Natural killer cell (primary cell): ENCODE data around the gene SIGLEC1. TPM values are rescaled to one million over a fixed set of nuclear protein-coding genes. Genes with fewer than 3 reads are reported as not detected.

ENCODE experiments used
- ATAC-seq, 3 donors: fragments of 150-1000 bp in 2 of 3; fragments of 200-7000 bp in 1 of 3; cut with Tn5 transposase; 1 replicate in 1 of 3; 2 replicates in 2 of 3; pipeline ENCODE4 v1.10.0; 2021; ENCODE audit warnings: mild to moderate bottlenecking in 2 of 3, moderate library complexity in 2 of 3
- DNase-seq, 2 donors: peaks; one replicate each; pipeline versions ENCODE4 v3.0.0 to v3.0.0-alpha.2; 2013 to 2021; ENCODE audit warnings: mixed read lengths in 1 of 2
- H3K27ac ChIP-seq: one replicate; pipeline ENCODE4 v1.5.1; 2013; ENCODE audit warnings: mild to moderate bottlenecking, low read length
- H3K27me3 ChIP-seq: one replicate; pipeline ENCODE4 v1.6.1; 2013; ENCODE audit warnings: low read length; ENCODE audit not compliant: control insufficient read depth, insufficient read depth
- H3K36me3 ChIP-seq: one replicate; pipeline ENCODE4 v1.6.1; 2013; ENCODE audit warnings: low read length; ENCODE audit not compliant: control insufficient read depth, insufficient read depth
- H3K4me1 ChIP-seq: one replicate; pipeline ENCODE4 v1.6.1; 2013; ENCODE audit warnings: low read length; ENCODE audit not compliant: control insufficient read depth, insufficient read depth
- H3K4me3 ChIP-seq: one replicate; pipeline ENCODE4 v1.5.1; 2013; ENCODE audit warnings: low read length
- H3K9me3 ChIP-seq: one replicate; pipeline ENCODE4 v1.6.1; 2013; ENCODE audit warnings: low read length; ENCODE audit not compliant: control insufficient read depth, insufficient read depth
- H3K27ac Mint-ChIP-seq, 2 donors: one replicate each; pipeline ENCODE4 v1.8.0; 2022; ENCODE audit warnings: mild to moderate bottlenecking in 2 of 2, mixed read lengths in 2 of 2, moderate library complexity in 1 of 2
- H3K27me3 Mint-ChIP-seq, 2 donors: one replicate each; pipeline ENCODE4 v1.8.0; 2022; ENCODE audit warnings: low read depth in 2 of 2, mixed read lengths in 2 of 2
- H3K36me3 Mint-ChIP-seq: one replicate; pipeline ENCODE4 v1.8.0; 2022; ENCODE audit warnings: mixed read lengths
- H3K4me1 Mint-ChIP-seq, 2 donors: one replicate each; pipeline ENCODE4 v1.8.0; 2022; ENCODE audit warnings: mixed read lengths in 2 of 2
- H3K4me3 Mint-ChIP-seq: one replicate; pipeline ENCODE4 v1.8.0; 2022; ENCODE audit warnings: mild to moderate bottlenecking, moderate library complexity, mixed read lengths
- H3K9me3 Mint-ChIP-seq, 2 donors: one replicate each; pipeline ENCODE4 v1.8.0; 2022; ENCODE audit warnings: mixed read lengths in 2 of 2
- WGBS: methylation state at CpG from one replicate; pipeline ENCODE4 v1.1.7; 2013; ENCODE audit warnings: missing lambda C conversion rate; ENCODE audit not compliant: insufficient coverage; 5-methylcytosine and 5-hydroxymethylcytosine counted together
- intact Hi-C: fragments of 100-400 bp; cut with micrococcal nuclease; formaldehyde crosslinking; loops from one replicate; pipeline ENCODE4 v1.14.2; 2022
- total RNA-seq, 4 donors: library from RNA; stranded (reverse); fragments of 120-200 nt in 1 of 4; gene quantifications; one replicate each; pipeline versions ENCODE4 v1.2.3 to v1.2.4, GENCODE V29; 2013 to 2022
- TF ChIP-seq, protein P1 (sequence below): fragments of 200-600 bp; IDR thresholded peaks from one replicate; pipeline ENCODE4 v1.8.0; 2022; ENCODE audit warnings: antibody characterized with exemption

SIGLEC1 gene
- total RNA-seq, 3 donors from 2014 or later (not counting 1 experiment from before 2014, with no cell fraction given) = 0.09 to 0.36 (median 0.30) TPM

DNA sequence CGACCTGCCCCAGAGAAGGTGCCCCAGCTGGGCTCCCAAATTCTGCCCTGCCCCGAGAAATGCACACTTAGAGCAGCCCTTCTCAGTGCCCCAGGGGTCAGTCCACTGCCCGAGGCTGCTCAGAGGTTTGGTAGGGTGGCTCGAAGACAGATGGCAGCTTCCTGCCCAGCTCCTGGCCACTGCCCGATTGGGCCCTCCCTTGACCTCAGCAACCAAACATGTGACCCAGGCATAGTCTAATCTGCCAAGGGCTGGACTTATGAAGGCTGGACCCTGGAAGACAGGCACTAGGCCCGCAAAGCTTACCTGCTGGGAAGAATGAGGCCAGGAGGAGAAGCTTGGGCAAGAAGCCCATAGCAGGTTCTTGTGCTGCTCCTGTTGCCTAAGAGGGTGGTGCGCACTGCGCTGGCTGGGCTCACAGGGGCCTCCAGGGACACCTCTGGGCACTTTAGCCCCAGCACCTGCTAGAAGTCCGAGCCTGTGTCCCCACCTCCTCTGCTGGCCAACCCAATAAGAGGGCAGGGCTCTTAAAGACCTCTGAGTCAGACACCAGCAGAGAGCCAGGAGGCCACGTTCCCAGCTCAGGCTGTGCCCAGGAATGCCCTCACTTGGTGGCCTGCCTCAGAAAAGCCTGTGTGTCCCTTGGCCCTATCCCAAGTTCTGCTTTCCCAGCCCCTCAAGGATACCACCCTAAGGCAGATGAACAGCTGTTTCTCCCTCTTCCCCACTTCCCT is 5.5 kb downstream of the SIGLEC1 start:
- TF ChIP-seq, protein P1, sequence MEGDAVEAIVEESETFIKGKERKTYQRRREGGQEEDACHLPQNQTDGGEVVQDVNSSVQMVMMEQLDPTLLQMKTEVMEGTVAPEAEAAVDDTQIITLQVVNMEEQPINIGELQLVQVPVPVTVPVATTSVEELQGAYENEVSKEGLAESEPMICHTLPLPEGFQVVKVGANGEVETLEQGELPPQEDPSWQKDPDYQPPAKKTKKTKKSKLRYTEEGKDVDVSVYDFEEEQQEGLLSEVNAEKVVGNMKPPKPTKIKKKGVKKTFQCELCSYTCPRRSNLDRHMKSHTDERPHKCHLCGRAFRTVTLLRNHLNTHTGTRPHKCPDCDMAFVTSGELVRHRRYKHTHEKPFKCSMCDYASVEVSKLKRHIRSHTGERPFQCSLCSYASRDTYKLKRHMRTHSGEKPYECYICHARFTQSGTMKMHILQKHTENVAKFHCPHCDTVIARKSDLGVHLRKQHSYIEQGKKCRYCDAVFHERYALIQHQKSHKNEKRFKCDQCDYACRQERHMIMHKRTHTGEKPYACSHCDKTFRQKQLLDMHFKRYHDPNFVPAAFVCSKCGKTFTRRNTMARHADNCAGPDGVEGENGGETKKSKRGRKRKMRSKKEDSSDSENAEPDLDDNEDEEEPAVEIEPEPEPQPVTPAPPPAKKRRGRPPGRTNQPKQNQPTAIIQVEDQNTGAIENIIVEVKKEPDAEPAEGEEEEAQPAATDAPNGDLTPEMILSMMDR = no peak
- Histone ChIP-seq H3K9me3 (no peaks in the 10 kb centered on the region), H3K36me3 (no peaks in the 10 kb centered on the region), H3K4me1 (peaks cover 3% of the 10 kb centered on the region), H3K4me3 (no peak overlapping the region), H3K27me3 (no peaks in the 10 kb centered on the region), H3K27ac (no peak overlapping the region)
- no peaks in the 10 kb centered on the region for H3K36me3 Mint-ChIP-seq
- H3K9me3 Mint-ChIP-seq = no peaks in the 10 kb centered on the region
- no peak for DNase-seq
- H3K27ac Mint-ChIP-seq = no peak overlapping the region
- 85% methylated on average over 10 of the region's 10 CpGs for WGBS
- peaks cover 0 to 6% of the 10 kb centered on the region in 2 donors for H3K27me3 Mint-ChIP-seq
- H3K4me1 Mint-ChIP-seq = no peaks in the 10 kb centered on the region
- ATAC-seq = no peak
- intact Hi-C loops = no loop called here
- no peak overlapping the region for H3K4me3 Mint-ChIP-seq

DNA sequence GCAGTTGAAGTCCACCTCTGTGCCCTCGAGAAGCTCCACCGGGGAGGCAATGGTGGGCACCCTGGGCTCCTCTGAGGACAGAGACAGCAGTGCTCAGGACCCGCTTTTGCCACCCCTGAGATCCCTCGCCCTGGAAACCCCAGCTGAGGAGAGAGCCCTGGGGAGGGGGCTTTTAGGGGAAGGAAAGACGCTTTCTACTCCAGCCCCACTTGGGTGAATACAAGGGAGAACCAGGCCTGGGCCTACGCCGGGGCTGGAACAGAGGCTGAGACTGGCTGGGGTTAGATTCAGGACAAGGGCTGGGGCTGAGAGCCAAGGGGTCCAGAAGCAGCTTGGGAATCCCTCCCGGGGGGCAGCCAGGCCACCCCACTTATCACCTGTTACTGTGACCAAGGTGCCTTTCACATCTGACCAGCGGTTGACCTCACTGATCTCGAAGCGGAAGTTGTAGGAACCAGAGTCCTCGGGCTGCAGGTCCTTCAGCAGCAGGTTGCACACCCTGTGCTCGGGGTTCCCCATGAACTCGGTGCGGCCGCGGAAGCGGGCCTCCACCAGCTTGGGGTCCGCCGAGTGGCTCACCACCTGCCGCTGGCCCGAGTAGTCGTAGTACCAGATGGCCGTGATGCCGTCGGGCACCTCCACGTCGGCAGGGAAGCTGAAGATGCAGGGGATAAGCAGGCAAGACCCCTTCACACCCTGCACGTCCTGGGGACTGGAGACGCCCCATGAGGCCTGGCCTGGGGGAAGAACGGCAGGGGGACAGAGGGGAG is 6.2 kb downstream of the SIGLEC1 start:
- no peaks in the 10 kb centered on the region for H3K36me3 ChIP-seq
- DNase-seq (no peak), ATAC-seq (no peak)
- H3K9me3 ChIP-seq = no peaks in the 10 kb centered on the region
- H3K27me3 ChIP-seq = no peaks in the 10 kb centered on the region
- intact Hi-C loops = no loop called here
- Mint-ChIP-seq H3K9me3 (no peaks in the 10 kb centered on the region), H3K4me3 (no peak overlapping the region), H3K27ac (no peak overlapping the region), H3K27me3 (peaks cover 0 to under 1% of the 10 kb centered on the region in 2 donors), H3K36me3 (no peaks in the 10 kb centered on the region), H3K4me1 (no peaks in the 10 kb centered on the region)
- H3K27ac ChIP-seq = no peak overlapping the region
- H3K4me3 ChIP-seq = no peak overlapping the region
- 94% methylated on average over 31 of the region's 31 CpGs for WGBS
- TF ChIP-seq, protein P1 = no peak
- peaks cover 3% of the 10 kb centered on the region for H3K4me1 ChIP-seq

DNA sequence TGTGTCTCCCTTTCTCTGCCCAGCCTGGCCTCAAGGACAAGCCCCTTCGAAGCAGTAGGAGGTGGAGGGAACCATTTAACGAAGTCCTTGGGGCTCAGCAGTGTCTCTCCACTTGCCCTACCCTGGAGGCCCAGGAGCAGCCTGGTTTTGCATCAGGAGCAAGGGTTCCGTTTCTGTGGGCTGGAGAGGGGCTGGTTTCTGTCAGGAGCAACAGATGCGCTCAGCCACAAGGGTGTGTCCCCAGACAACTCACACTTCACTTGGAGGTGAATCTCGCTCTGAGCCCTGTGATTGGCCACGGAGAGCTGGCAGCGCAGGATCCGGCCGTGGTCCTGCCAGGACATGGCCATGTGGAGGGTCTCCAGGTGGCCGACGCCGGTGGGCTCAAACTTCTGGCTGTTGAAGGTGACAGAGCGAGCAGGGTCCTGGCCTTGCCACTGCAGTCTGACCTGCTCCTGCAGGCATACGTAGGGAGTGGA is 6.9 kb downstream of the SIGLEC1 start:
- ATAC-seq = no peak
- Mint-ChIP-seq H3K36me3 (no peaks in the 10 kb centered on the region), H3K4me3 (no peak overlapping the region), H3K27ac (no peak overlapping the region), H3K9me3 (no peaks in the 10 kb centered on the region), H3K4me1 (no peaks in the 10 kb centered on the region), H3K27me3 (no peaks in the 10 kb centered on the region)
- TF ChIP-seq, protein P1 = no peak
- Histone ChIP-seq H3K4me1 (no peaks in the 10 kb centered on the region), H3K27me3 (no peaks in the 10 kb centered on the region), H3K4me3 (no peak overlapping the region), H3K36me3 (no peaks in the 10 kb centered on the region), H3K27ac (no peak overlapping the region), H3K9me3 (no peaks in the 10 kb centered on the region)
- intact Hi-C loops = no loop called here
- DNase-seq = no peak
- WGBS = 80% methylated on average over 14 of the region's 14 CpGs
